Measurements from ENCODE around the gene LRRC8C.

Gene LRRC8C

DNA sequence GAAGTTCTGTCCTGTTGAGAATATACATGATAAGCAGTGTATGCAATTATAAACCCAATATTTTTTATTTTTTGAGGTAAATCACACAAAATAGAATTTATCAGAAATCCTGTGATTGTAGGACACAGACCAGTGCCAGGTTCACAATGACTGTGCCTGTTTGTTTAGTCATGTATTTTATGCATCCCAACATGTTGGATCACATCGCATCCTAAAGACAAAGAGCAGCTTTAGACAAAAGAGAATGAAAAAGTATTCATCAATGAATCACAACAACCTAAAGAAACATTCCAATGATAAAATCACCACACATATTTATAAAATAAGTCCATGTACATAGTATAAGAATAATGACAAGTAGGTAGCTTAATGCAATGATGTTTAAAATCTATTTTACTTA, 134.7 kb downstream of the LRRC8C start:
- DNase-seq (ENCODE audit: low read depth): no peak
